Activated T-cell treated with anti-CD3 and anti-CD28 coated beads, Interleukin-2, amount 50 U/mL, for 72 hours (primary cell): ENCODE data around the gene COL9A3. TPM values are rescaled to one million over a fixed set of nuclear protein-coding genes. Genes with fewer than 3 reads are reported as not detected.
A peak's percentile ranks its signal among the peaks of the same experiment; 100 is the strongest.

Experiments used
- ATAC-seq, 2 donors: fragments of 150-1000 bp; cut with Tn5 transposase; replicated peaks in 1 of 2; 2 replicates each; pipeline ENCODE4 v1.10.0; 2021; ENCODE audit warnings: moderate library complexity in 2 of 2, mild to moderate bottlenecking in 1 of 2
- DNase-seq, 2 donors: peaks; one replicate each; pipeline ENCODE4 v3.0.0; 2021 to 2022; ENCODE audit warnings: mixed read lengths in 1 of 2
- H3K27ac Mint-ChIP-seq: one replicate; pipeline ENCODE4 v1.8.0; 2022; ENCODE audit warnings: mild to moderate bottlenecking, moderate library complexity, mixed read lengths
- H3K27me3 Mint-ChIP-seq: one replicate; pipeline ENCODE4 v1.8.0; 2022; ENCODE audit warnings: low read depth, mixed read lengths
- H3K36me3 Mint-ChIP-seq, 2 donors: one replicate each; pipeline ENCODE4 v1.8.0; 2022; ENCODE audit warnings: mixed read lengths in 2 of 2, mild to moderate bottlenecking in 1 of 2; ENCODE audit not compliant: insufficient read depth in 2 of 2
- H3K4me1 Mint-ChIP-seq: one replicate; pipeline ENCODE4 v1.8.0; 2022; ENCODE audit warnings: low read depth, mixed read lengths
- H3K4me3 Mint-ChIP-seq, 2 donors: one replicate each; pipeline ENCODE4 v1.8.0; 2022; ENCODE audit warnings: mild to moderate bottlenecking in 2 of 2, mixed read lengths in 2 of 2, moderate library complexity in 2 of 2
- H3K9me3 Mint-ChIP-seq, 2 donors: one replicate each; pipeline ENCODE4 v1.8.0; 2022; ENCODE audit warnings: mixed read lengths in 2 of 2
- total RNA-seq, 2 donors: library from RNA; stranded (reverse); gene quantifications; one replicate each; pipeline ENCODE4 v1.2.3, GENCODE V29; 2022

COL9A3 gene
- total RNA-seq = under 1 TPM; 0.31 to 0.46 TPM

GRCh38 chr20:62816884-62817873 lies at the start of gene COL9A3:
TSS of gene COL9A3 (plus strand) at chr20:62817050. CDS start at chr20:62817065, 15 bp downstream.
- H3K9me3 Mint-ChIP-seq = no peaks in the 10 kb centered on the region
- no peak for DNase-seq
- peaks cover 17% of the 10 kb centered on the region for H3K27me3 Mint-ChIP-seq
- H3K36me3 Mint-ChIP-seq = no peaks in the 10 kb centered on the region
- peak within 1 kb of the TSS in 1 of 2 donors; percentile 61 for H3K4me3 Mint-ChIP-seq
- no peak within 1 kb of the TSS for H3K27ac Mint-ChIP-seq
- peak; percentile 30 to 43 for ATAC-seq
- H3K4me1 Mint-ChIP-seq = peaks cover 7% of the 10 kb centered on the region

GRCh38 chr20:62768234-62768546 lies 48.7 kb upstream of the COL9A3 start:
- H3K27me3 Mint-ChIP-seq = no peaks in the 10 kb centered on the region
- DNase-seq = no peak
- no peaks in the 10 kb centered on the region for H3K9me3 Mint-ChIP-seq
- peaks cover 5% of the 10 kb centered on the region for H3K4me1 Mint-ChIP-seq
- no peak overlapping the region for H3K4me3 Mint-ChIP-seq
- no peaks in the 10 kb centered on the region for H3K36me3 Mint-ChIP-seq
- ATAC-seq = no peak
- no peak overlapping the region for H3K27ac Mint-ChIP-seq

- DNase-seq (no peak), ATAC-seq (no peak)
- no peaks in the 10 kb centered on the region for H3K36me3 Mint-ChIP-seq
- H3K9me3 Mint-ChIP-seq = no peaks in the 10 kb centered on the region
- H3K4me3 Mint-ChIP-seq = no peak overlapping the region
- H3K27ac Mint-ChIP-seq = no peak overlapping the region
- peaks cover 8% of the 10 kb centered on the region for H3K4me1 Mint-ChIP-seq
- no peaks in the 10 kb centered on the region for H3K27me3 Mint-ChIP-seq
Observed at GRCh38 chr20:62768551-62769287, 48.1 kb upstream of the COL9A3 start.

GRCh38 chr20:62769346-62770071 lies 47.3 kb upstream of the COL9A3 start:
- H3K4me3 Mint-ChIP-seq = no peak overlapping the region
- no peak overlapping the region for H3K27ac Mint-ChIP-seq
- ATAC-seq (no peak), DNase-seq (no peak)
- H3K9me3 Mint-ChIP-seq = no peaks in the 10 kb centered on the region
- H3K36me3 Mint-ChIP-seq = no peaks in the 10 kb centered on the region
- peaks cover 14% of the 10 kb centered on the region for H3K4me1 Mint-ChIP-seq
- H3K27me3 Mint-ChIP-seq = no peaks in the 10 kb centered on the region

GRCh38 chr20:62770111-62770910 lies 46.5 kb upstream of the COL9A3 start:
- peaks cover 22% of the 10 kb centered on the region for H3K4me1 Mint-ChIP-seq
- H3K36me3 Mint-ChIP-seq = no peaks in the 10 kb centered on the region
- H3K27me3 Mint-ChIP-seq = no peaks in the 10 kb centered on the region
- H3K27ac Mint-ChIP-seq = no peak overlapping the region
- DNase-seq (no peak), ATAC-seq (no peak)
- no peak overlapping the region for H3K4me3 Mint-ChIP-seq
- no peaks in the 10 kb centered on the region for H3K9me3 Mint-ChIP-seq

GRCh38 chr20:62770916-62771315 lies 45.9 kb upstream of the COL9A3 start:
- Mint-ChIP-seq H3K4me1 (peaks cover 28% of the 10 kb centered on the region), H3K36me3 (no peaks in the 10 kb centered on the region), H3K4me3 (no peak overlapping the region), H3K9me3 (no peaks in the 10 kb centered on the region), H3K27ac (no peak overlapping the region), H3K27me3 (no peaks in the 10 kb centered on the region)
- DNase-seq (no peak), ATAC-seq (no peak)

- no peaks in the 10 kb centered on the region for H3K36me3 Mint-ChIP-seq
- no peak overlapping the region for H3K4me3 Mint-ChIP-seq
- no peaks in the 10 kb centered on the region for H3K27me3 Mint-ChIP-seq
- H3K4me1 Mint-ChIP-seq = peaks cover 34% of the 10 kb centered on the region
- ATAC-seq (no peak), DNase-seq (no peak)
- H3K27ac Mint-ChIP-seq = no peak overlapping the region
- no peaks in the 10 kb centered on the region for H3K9me3 Mint-ChIP-seq
Observed at GRCh38 chr20:62771396-62772102, 45.3 kb upstream of the COL9A3 start.

- no peak overlapping the region for H3K4me3 Mint-ChIP-seq
- DNase-seq (no peak), ATAC-seq (no peak)
- H3K9me3 Mint-ChIP-seq = peaks cover 0 to 3% of the 10 kb centered on the region in 2 donors
- H3K27me3 Mint-ChIP-seq = no peaks in the 10 kb centered on the region
- H3K4me1 Mint-ChIP-seq = peaks cover 40% of the 10 kb centered on the region
- H3K36me3 Mint-ChIP-seq = no peaks in the 10 kb centered on the region
- no peak overlapping the region for H3K27ac Mint-ChIP-seq
Observed at GRCh38 chr20:62772103-62772611, 44.7 kb upstream of the COL9A3 start.

GRCh38 chr20:62772619-62772989 lies 44.2 kb upstream of the COL9A3 start:
- no peak for DNase-seq
- Mint-ChIP-seq H3K27ac (no peak overlapping the region), H3K4me3 (no peak overlapping the region), H3K36me3 (no peaks in the 10 kb centered on the region), H3K4me1 (peaks cover 43% of the 10 kb centered on the region), H3K9me3 (peaks cover 0 to 3% of the 10 kb centered on the region in 2 donors), H3K27me3 (no peaks in the 10 kb centered on the region)
- ATAC-seq = no peak

- peaks cover 43% of the 10 kb centered on the region for H3K4me1 Mint-ChIP-seq
- no peaks in the 10 kb centered on the region for H3K27me3 Mint-ChIP-seq
- no peak for ATAC-seq
- H3K36me3 Mint-ChIP-seq = no peaks in the 10 kb centered on the region
- no peak overlapping the region for H3K27ac Mint-ChIP-seq
- DNase-seq = no peak
- no peak overlapping the region for H3K4me3 Mint-ChIP-seq
- peaks cover 0 to 3% of the 10 kb centered on the region in 2 donors for H3K9me3 Mint-ChIP-seq
Observed at GRCh38 chr20:62772990-62773844, 43.6 kb upstream of the COL9A3 start.
